ENCODE measurements around the gene CRYBA1. TPM values are rescaled to one million over a fixed set of nuclear protein-coding genes. Genes with fewer than 3 reads are reported as not detected.

CRYBA1 gene
- polyA plus RNA-seq, 1 donor (not counting 4 experiments of a cell fraction or from before 2014, with no cell fraction given): not detected

DNA sequence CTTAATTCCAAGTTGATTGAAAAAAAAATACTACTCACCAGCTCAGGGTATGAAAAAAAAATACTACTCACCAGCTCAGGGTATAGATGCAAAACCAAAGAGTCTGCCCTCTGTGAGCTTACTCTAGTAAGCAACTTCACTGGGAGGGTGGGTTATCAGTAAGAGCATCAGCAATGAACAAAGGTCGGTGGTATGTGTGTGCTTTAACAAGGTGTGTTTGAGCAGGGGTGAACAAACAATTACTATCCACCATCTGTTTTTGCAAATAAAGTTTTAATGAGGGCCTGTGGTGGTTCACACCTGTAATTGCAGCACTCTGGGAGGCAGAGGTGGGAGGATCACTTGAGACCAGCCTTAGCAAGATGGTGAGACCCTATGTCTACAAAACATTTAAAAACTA, 27.3 kb downstream of the CRYBA1 start:
- no peaks in the 10 kb centered on the region for H3K4me1 ChIP-seq (ENCODE audit: control insufficient read depth, extremely low read depth, insufficient read depth, low read length)

DNA sequence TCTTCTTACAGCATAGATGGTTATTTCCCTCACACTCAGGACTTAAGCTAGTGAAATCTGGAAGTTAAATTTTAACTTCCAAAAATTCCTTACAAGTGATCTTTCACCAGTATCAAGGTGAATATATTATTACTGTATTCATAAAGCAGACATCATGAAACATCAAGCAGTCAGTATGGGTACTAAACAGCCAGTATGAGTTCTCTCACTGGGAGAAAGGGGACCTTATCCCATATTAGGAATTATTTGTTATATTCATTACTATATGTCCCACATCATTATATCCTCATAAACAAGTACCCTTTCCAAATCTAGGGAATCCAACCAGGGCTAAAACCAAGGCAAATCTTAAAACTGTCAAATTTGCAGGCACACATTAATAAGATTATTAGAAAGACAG, 32.0 kb downstream of the CRYBA1 start:
- dilution Hi-C loops (cut with MboI; ENCODE audit: extremely low pct_ligation_motif_present, low sequenced_read_pairs): no loop called here
- peaks cover 54% of the 10 kb centered on the region for H4K20me1 ChIP-seq (ENCODE audit: control insufficient read depth, extremely low read depth, insufficient read depth, low read length)
- DNase-seq (ENCODE audit: low read depth, low spot score) (no peak), FAIRE-seq (no peak)
- H3K27me3 ChIP-seq (ENCODE audit: control insufficient read depth, extremely low read depth, insufficient read depth, low read length): no peaks in the 10 kb centered on the region
- no peak for TF ChIP-seq CTCF (optimal IDR thresholded peaks at IDR 0.05 in 1 of 3, IDR thresholded peaks at IDR 0.05 in 1 of 3, conservative IDR thresholded peaks at IDR 0.05 in 1 of 3; ENCODE audit: extremely low read depth in 1 of 3, insufficient read depth in 2 of 3, low read length in 3 of 3)
- no peak for TF ChIP-seq EZH2 (IDR thresholded peaks at IDR 0.05; ENCODE audit: low read length)
- H2AFZ ChIP-seq (ENCODE audit: control insufficient read depth, low read length): no peak overlapping the region
- no peaks in the 10 kb centered on the region for H3K9me1 ChIP-seq (ENCODE audit: control insufficient read depth, extremely low read depth, insufficient read depth, low read length)
- no peaks in the 10 kb centered on the region for H3K9me3 ChIP-seq (ENCODE audit: control insufficient read depth, low read depth, low read length)
- peaks cover 23 to 41% of the 10 kb centered on the region in 2 experiments for H3K36me3 ChIP-seq (ENCODE audit: control insufficient read depth in 2 of 2, extremely low read depth in 1 of 2, insufficient read depth in 2 of 2, low read length in 2 of 2)
- no peak overlapping the region for H3K4me2 ChIP-seq (ENCODE audit: control insufficient read depth, extremely low read depth, insufficient read depth, low read depth, low read length)
- no peaks in the 10 kb centered on the region for H3K4me1 ChIP-seq (ENCODE audit: control insufficient read depth, extremely low read depth, insufficient read depth, low read length)
- no peak overlapping the region for H3K27ac ChIP-seq (ENCODE audit: control insufficient read depth, insufficient read depth, low read length)
- no peak overlapping the region for H3K9ac ChIP-seq (ENCODE audit: control insufficient read depth, extremely low read depth, insufficient read depth, low read length)
- H3K79me2 ChIP-seq (ENCODE audit: control insufficient read depth, insufficient read depth, low read length): peaks cover 97% of the 10 kb centered on the region
- H3K4me3 ChIP-seq (ENCODE audit: control insufficient read depth in 2 of 3, extremely low read depth in 1 of 3, insufficient read depth in 2 of 3, low read depth in 1 of 3, low read length in 3 of 3): no peak overlapping the region

More for the DNA sequence above, 27.3 kb downstream of the CRYBA1 start:
- H4K20me1 ChIP-seq (ENCODE audit: control insufficient read depth, extremely low read depth, insufficient read depth, low read length): peaks cover 29% of the 10 kb centered on the region
- peaks cover 12 to 33% of the 10 kb centered on the region in 2 experiments for H3K36me3 ChIP-seq (ENCODE audit: control insufficient read depth in 2 of 2, extremely low read depth in 1 of 2, insufficient read depth in 2 of 2, low read length in 2 of 2)
- TF ChIP-seq CTCF (optimal IDR thresholded peaks at IDR 0.05 in 1 of 3, IDR thresholded peaks at IDR 0.05 in 1 of 3, conservative IDR thresholded peaks at IDR 0.05 in 1 of 3; ENCODE audit: extremely low read depth in 1 of 3, insufficient read depth in 2 of 3, low read length in 3 of 3) (no peak), EZH2 (IDR thresholded peaks at IDR 0.05; ENCODE audit: low read length) (no peak)
- FAIRE-seq (no peak), DNase-seq (ENCODE audit: low read depth, low spot score) (no peak)
- no peak overlapping the region for H2AFZ ChIP-seq (ENCODE audit: control insufficient read depth, low read length)
- no peaks in the 10 kb centered on the region for H3K27me3 ChIP-seq (ENCODE audit: control insufficient read depth, extremely low read depth, insufficient read depth, low read length)
- no peak overlapping the region for H3K9ac ChIP-seq (ENCODE audit: control insufficient read depth, extremely low read depth, insufficient read depth, low read length)
- dilution Hi-C loops (cut with MboI; ENCODE audit: extremely low pct_ligation_motif_present, low sequenced_read_pairs): no loop called here
- H3K4me2 ChIP-seq (ENCODE audit: control insufficient read depth, extremely low read depth, insufficient read depth, low read depth, low read length): no peak overlapping the region
- H3K9me3 ChIP-seq (ENCODE audit: control insufficient read depth, low read depth, low read length): no peaks in the 10 kb centered on the region
- no peaks in the 10 kb centered on the region for H3K9me1 ChIP-seq (ENCODE audit: control insufficient read depth, extremely low read depth, insufficient read depth, low read length)
- no peak overlapping the region for H3K27ac ChIP-seq (ENCODE audit: control insufficient read depth, insufficient read depth, low read length)
- no peak overlapping the region for H3K4me3 ChIP-seq (ENCODE audit: control insufficient read depth in 2 of 3, extremely low read depth in 1 of 3, insufficient read depth in 2 of 3, low read depth in 1 of 3, low read length in 3 of 3)
- H3K79me2 ChIP-seq (ENCODE audit: control insufficient read depth, insufficient read depth, low read length): peaks cover 89% of the 10 kb centered on the region

Data from keratinocyte (primary cell).